Chondrocyte (in vitro differentiated cells): ENCODE measurements around the gene KAZN. TPM values are rescaled to one million over a fixed set of nuclear protein-coding genes. Genes with fewer than 3 reads are reported as not detected.

Experiments
- DNase-seq: peaks from one replicate; pipeline ENCODE4 v3.0.0; 2021; ENCODE audit warnings: mixed read lengths, low spot score
- H3K27ac Mint-ChIP-seq: one replicate; pipeline ENCODE4 v1.8.0; 2021; ENCODE audit warnings: mild to moderate bottlenecking, moderate library complexity, mixed read lengths; ENCODE audit not compliant: unreplicated experiment
- H3K27me3 Mint-ChIP-seq: 2 replicates; pipeline ENCODE4 v1.8.0; 2021; ENCODE audit warnings: low read depth, mixed read lengths
- H3K36me3 Mint-ChIP-seq: 2 replicates; pipeline ENCODE4 v1.8.0; 2021; ENCODE audit warnings: low read depth, mixed read lengths
- H3K4me1 Mint-ChIP-seq: 2 replicates; pipeline ENCODE4 v1.8.0; 2021; ENCODE audit warnings: low read depth, mild to moderate bottlenecking, mixed read lengths
- H3K4me3 Mint-ChIP-seq: one replicate; pipeline ENCODE4 v1.8.0; 2021; ENCODE audit warnings: mild to moderate bottlenecking, moderate library complexity, mixed read lengths; ENCODE audit not compliant: unreplicated experiment
- H3K9me3 Mint-ChIP-seq: 2 replicates; pipeline ENCODE4 v1.8.0; 2021; ENCODE audit warnings: low read depth, mixed read lengths
- total RNA-seq: library from RNA; stranded (reverse); gene quantifications from 3 replicates; pipeline ENCODE4 v1.2.1, GENCODE V29; 2021
- TF ChIP-seq, protein P1 (sequence below): fragments of 200-600 bp; sonication (generic); IDR thresholded peaks from 2 replicates; pipeline ENCODE4 v1.5.0; 2021; ENCODE audit warnings: antibody characterized with exemption, mild to moderate bottlenecking, moderate library complexity

Gene KAZN
- total RNA-seq, 1 donor from 2014 or later = 29.6 TPM

DNA sequence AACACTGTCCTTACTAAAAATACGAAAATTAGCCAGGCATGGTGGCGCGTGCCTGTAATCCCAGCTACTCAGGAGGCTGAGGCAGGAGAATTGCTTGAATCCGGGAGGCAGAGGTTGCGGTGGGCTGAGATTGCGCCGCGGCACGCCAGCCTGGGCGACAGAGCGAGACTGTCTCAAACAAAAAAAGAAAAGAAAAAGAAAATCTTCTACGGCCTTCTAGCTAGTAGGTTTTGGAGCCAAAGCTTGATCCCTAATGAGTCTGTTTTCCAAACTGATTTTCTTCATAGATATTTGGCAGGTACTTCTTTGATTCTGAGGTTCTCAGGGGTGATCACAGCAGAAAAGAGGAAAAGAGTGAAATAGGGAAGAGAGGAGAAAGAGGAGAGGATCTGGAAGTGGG, 372.7 kb downstream of the KAZN start:
- H3K9me3 Mint-ChIP-seq = no peaks in the 10 kb centered on the region
- H3K27me3 Mint-ChIP-seq = no peaks in the 10 kb centered on the region
- peak overlapping the region; percentile 75 for H3K4me3 Mint-ChIP-seq
- peaks cover 5% of the 10 kb centered on the region for H3K36me3 Mint-ChIP-seq
- TF ChIP-seq, protein P1, sequence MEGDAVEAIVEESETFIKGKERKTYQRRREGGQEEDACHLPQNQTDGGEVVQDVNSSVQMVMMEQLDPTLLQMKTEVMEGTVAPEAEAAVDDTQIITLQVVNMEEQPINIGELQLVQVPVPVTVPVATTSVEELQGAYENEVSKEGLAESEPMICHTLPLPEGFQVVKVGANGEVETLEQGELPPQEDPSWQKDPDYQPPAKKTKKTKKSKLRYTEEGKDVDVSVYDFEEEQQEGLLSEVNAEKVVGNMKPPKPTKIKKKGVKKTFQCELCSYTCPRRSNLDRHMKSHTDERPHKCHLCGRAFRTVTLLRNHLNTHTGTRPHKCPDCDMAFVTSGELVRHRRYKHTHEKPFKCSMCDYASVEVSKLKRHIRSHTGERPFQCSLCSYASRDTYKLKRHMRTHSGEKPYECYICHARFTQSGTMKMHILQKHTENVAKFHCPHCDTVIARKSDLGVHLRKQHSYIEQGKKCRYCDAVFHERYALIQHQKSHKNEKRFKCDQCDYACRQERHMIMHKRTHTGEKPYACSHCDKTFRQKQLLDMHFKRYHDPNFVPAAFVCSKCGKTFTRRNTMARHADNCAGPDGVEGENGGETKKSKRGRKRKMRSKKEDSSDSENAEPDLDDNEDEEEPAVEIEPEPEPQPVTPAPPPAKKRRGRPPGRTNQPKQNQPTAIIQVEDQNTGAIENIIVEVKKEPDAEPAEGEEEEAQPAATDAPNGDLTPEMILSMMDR = no peak
- H3K27ac Mint-ChIP-seq = peak overlapping the region; percentile 90
- DNase-seq = no peak
- peaks cover 70% of the 10 kb centered on the region for H3K4me1 Mint-ChIP-seq

DNA sequence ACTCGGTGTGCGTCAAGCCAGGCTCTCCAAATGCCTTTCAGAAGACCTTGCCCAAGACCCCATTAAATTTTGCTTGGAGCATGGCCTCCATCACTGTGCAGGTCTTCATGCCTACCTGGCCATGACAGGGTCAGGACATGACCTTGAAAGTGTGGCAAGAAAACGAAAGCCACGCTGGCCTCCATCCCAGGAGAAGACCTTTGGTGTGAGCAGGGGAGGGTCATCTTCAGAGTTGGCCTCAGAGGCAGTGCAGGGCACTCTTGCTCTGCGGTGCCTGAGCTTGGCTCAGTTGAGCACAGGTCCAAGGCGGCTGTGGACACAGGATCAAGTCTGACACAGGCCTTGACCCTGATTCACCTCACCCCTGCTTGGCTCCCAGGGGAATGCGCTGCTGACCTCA, 373.6 kb downstream of the KAZN start:
- DNase-seq = no peak
- TF ChIP-seq, protein P1 = no peak
- H3K27ac Mint-ChIP-seq = peak overlapping the region; percentile 90
- H3K4me1 Mint-ChIP-seq = peaks cover 71% of the 10 kb centered on the region
- H3K36me3 Mint-ChIP-seq = peaks cover 5% of the 10 kb centered on the region
- H3K9me3 Mint-ChIP-seq = no peaks in the 10 kb centered on the region
- peak overlapping the region; percentile 75 for H3K4me3 Mint-ChIP-seq
- H3K27me3 Mint-ChIP-seq = no peaks in the 10 kb centered on the region

DNA sequence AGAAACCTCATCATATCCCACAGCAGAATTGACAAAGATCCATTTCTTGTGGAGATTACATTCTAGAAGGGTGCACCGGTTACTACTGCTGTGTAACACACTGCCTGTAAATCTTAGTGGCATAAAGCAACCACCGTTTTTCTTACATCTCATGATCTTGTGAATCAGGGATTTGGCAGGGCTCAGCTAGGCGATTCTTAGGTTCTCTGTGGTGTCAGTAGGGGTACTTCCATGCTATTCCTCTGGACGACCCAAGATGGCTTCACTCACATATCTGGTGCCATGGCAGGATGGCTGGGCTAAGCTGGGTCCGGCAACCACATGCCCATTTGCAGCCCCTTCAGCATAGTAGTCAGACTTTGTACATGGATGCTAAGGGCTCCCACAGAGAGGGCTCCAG, 375.3 kb downstream of the KAZN start:
- no peak for DNase-seq
- Mint-ChIP-seq H3K4me3 (no peak overlapping the region), H3K27me3 (no peaks in the 10 kb centered on the region), H3K36me3 (peaks cover 7% of the 10 kb centered on the region), H3K9me3 (no peaks in the 10 kb centered on the region), H3K27ac (peak overlapping the region; percentile 24), H3K4me1 (peaks cover 65% of the 10 kb centered on the region)
- TF ChIP-seq, protein P1 = no peak

DNA sequence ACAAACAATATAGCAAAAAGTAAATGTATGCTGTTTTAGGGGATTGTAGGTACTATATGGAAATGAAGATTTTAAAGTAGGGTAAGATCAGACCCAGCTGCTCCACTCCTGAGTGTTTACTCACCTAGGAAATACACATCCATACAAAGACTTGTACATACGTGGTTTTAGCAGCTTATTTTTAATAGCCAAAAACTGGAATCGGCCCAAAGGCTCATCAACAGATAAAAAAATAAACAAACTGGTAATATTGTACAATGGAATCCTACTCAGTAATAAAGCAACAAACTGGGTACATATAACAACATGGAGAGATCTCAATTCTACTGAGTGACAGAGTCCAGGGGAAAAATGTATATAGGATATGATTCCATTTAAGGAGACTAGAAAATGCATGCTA, 375.9 kb downstream of the KAZN start:
- H3K27me3 Mint-ChIP-seq = no peaks in the 10 kb centered on the region
- H3K9me3 Mint-ChIP-seq = no peaks in the 10 kb centered on the region
- DNase-seq = no peak
- peaks cover 7% of the 10 kb centered on the region for H3K36me3 Mint-ChIP-seq
- no peak overlapping the region for H3K4me3 Mint-ChIP-seq
- TF ChIP-seq, protein P1 = no peak
- peaks cover 59% of the 10 kb centered on the region for H3K4me1 Mint-ChIP-seq
- H3K27ac Mint-ChIP-seq = peak overlapping the region; percentile 72

DNA sequence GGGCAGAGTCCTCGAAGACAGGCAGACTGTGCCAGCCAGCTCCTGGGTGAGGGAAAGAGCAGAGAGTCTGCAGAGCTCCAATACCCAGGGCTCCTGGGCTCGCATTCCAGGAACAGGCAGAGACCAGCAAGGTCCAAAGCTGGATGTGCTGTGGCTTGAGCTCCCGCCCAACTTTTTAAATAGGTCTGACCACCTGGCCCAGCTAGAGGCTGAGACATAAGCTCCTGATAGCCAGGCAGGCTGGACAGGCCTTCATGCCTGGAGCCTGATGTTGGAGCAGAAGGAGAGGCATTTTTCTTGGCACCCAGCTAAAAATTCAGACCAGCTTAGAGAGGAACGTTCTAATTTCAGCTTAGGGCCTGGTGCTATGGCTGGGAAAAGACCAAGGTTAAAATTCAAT, 376.6 kb downstream of the KAZN start:
- Mint-ChIP-seq H3K27ac (peak overlapping the region; percentile 72), H3K36me3 (peaks cover 7% of the 10 kb centered on the region)

More for the DNA sequence above, 376.6 kb downstream of the KAZN start:
- TF ChIP-seq, protein P1 = no peak
- Mint-ChIP-seq H3K4me3 (no peak overlapping the region), H3K4me1 (peaks cover 55% of the 10 kb centered on the region), H3K27me3 (no peaks in the 10 kb centered on the region), H3K9me3 (no peaks in the 10 kb centered on the region)
- no peak for DNase-seq
